ENCODE measurements around the gene SEC11A. TPM values are rescaled to one million over a fixed set of nuclear protein-coding genes. Genes with fewer than 3 reads are reported as not detected.
"Not testable (repeated sequence)": the region's sequence is repeated elsewhere in the genome, so short reads cannot be mapped to it uniquely, and the experiment has no call there.

SEC11A gene
- total RNA-seq, 1 donor from 2014 or later: 589 TPM

DNA sequence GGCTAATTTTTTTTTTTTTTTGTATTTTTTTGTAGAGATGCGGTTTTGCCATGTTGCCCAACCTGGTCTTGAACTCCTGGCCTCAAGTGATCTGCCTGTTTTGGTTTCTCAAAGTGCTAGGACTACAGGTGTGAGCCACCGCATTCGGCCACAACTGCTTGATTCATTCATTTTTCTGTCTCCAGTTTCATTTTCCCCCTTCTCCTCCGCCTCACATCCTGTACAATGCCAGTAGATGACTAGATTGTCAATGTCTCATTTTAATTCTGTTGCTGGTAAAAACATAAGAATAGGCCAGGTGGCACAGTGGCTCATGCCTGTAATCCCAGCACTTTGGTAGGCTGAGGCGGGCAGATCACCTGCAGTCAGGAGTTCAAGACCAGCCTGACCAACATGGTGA, 20.4 kb upstream of the SEC11A start:
- Histone ChIP-seq H3K4me1 (peaks cover 18% of the 10 kb centered on the region), H3K4me3 (no peak overlapping the region), H2AFZ (replicated peaks) (no peak overlapping the region), H3K27me3 (no peaks in the 10 kb centered on the region), H4K20me1 (ENCODE audit: low read depth) (peaks cover 2% of the 10 kb centered on the region), H3F3A (ENCODE audit: low read depth) (peaks cover 15% of the 10 kb centered on the region), H3K9me3 (ENCODE audit: low read depth) (no peaks in the 10 kb centered on the region), H3K4me2 (no peak overlapping the region), H3K27ac (no peak overlapping the region), H3K79me2 (ENCODE audit: low read depth) (no peaks in the 10 kb centered on the region), H3K9ac (no peak overlapping the region), H3K36me3 (no peaks in the 10 kb centered on the region)
- no peak for DNase-seq (ENCODE audit: low spot score)
- TF ChIP-seq, protein P1, sequence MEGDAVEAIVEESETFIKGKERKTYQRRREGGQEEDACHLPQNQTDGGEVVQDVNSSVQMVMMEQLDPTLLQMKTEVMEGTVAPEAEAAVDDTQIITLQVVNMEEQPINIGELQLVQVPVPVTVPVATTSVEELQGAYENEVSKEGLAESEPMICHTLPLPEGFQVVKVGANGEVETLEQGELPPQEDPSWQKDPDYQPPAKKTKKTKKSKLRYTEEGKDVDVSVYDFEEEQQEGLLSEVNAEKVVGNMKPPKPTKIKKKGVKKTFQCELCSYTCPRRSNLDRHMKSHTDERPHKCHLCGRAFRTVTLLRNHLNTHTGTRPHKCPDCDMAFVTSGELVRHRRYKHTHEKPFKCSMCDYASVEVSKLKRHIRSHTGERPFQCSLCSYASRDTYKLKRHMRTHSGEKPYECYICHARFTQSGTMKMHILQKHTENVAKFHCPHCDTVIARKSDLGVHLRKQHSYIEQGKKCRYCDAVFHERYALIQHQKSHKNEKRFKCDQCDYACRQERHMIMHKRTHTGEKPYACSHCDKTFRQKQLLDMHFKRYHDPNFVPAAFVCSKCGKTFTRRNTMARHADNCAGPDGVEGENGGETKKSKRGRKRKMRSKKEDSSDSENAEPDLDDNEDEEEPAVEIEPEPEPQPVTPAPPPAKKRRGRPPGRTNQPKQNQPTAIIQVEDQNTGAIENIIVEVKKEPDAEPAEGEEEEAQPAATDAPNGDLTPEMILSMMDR (IDR thresholded peaks at IDR 0.05): no peak
- TF ChIP-seq EZH2phosphoT487 (IDR thresholded peaks at IDR 0.05): no peak
- TF ChIP-seq EZH2 (IDR thresholded peaks at IDR 0.05): no peak
- Mint-ChIP-seq H3K4me1 (peaks cover 14% of the 10 kb centered on the region), H3K36me3 (no peaks in the 10 kb centered on the region), H3K27me3 (ENCODE audit: insufficient read depth, low read depth) (peaks cover 4% of the 10 kb centered on the region), H3K27ac (peak overlapping the region; percentile 5), H3K9me3 (no peaks in the 10 kb centered on the region), H3K4me3 (no peak overlapping the region)

DNA sequence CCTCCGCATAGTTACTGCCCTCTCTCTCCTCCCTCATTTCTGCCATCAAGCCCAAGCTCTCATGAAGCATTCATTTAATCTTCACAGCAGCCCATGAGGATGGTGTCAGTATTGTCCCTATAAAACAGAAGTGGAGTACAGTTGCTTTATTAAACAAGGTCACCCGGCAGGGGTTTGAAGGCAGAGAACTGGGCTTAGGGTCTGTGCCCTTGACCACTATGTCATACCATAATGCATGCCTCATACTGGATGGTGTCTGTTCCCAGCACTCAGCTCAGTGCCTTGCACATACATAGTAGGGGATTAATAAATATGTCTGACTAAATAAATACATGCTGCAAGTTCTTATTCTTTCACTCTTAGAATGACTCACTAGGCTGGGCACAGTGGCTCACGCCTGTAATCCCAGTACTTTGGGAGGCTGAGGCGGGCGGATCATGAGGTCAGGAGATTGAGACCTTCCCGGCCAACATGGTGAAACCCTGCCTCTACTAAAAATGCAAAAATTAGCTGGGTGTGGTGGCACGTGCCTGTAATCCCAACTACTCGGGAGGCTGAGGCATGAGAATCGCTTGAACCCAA, 19.6 kb upstream of the SEC11A start:
- DNase-seq (ENCODE audit: low spot score); H3K27ac ChIP-seq; H3K9me3 ChIP-seq (ENCODE audit: low read depth); H3K27me3 Mint-ChIP-seq (ENCODE audit: insufficient read depth, low read depth); H3K9ac ChIP-seq; H3K4me3 ChIP-seq; H3K27ac Mint-ChIP-seq; H3K27me3 ChIP-seq; H4K20me1 ChIP-seq (ENCODE audit: low read depth); H3K9me3 Mint-ChIP-seq; H3K36me3 Mint-ChIP-seq; H3K36me3 ChIP-seq; H2AFZ ChIP-seq (replicated peaks); H3K79me2 ChIP-seq (ENCODE audit: low read depth): not testable (repeated sequence)
- Mint-ChIP-seq H3K4me3 (peak overlapping the region; percentile 12), H3K4me1 (peaks cover 14% of the 10 kb centered on the region)
- H3K4me2 ChIP-seq: peak overlapping the region; percentile 36
- peaks cover 18% of the 10 kb centered on the region for H3K4me1 ChIP-seq
- peaks cover 15% of the 10 kb centered on the region for H3F3A ChIP-seq (ENCODE audit: low read depth)

DNA sequence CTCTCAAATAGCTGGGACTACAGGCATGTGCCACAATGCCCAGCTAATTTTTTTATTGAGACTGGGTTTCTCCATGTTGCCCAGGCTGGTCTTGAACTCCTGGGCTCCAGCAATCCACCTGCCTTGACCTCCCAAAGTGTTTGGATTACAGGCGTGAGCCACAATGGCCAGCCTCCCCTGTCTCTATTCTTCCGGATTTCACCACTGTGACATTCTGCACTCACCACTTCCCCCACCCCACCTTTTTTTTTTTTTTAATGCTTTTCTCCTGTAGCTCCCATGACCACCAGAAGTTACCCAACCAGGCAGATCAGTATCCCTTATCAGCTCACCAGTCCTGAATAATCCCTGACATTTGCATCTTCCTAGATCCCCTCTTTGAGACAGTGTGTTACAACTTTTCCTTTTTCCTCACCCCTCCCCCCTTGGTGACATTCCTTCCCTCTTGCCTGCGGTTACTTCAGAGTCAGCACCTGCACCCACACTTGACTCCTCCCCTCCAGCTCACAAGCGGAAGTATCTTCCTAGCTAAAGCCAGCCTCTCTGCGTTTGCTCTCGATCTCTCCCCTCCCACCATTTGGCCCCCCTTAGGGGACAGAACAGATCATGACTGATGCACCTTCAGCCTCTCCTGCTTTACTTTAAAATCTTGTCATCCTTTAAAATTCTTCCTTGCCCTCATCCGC, 19.0 kb upstream of the SEC11A start:
- Histone ChIP-seq H3K4me1 (peaks cover 18% of the 10 kb centered on the region), H3F3A (ENCODE audit: low read depth) (peaks cover 15% of the 10 kb centered on the region), H3K36me3 (no peaks in the 10 kb centered on the region), H3K9me3 (ENCODE audit: low read depth) (no peaks in the 10 kb centered on the region), H3K27me3 (no peaks in the 10 kb centered on the region), H3K79me2 (ENCODE audit: low read depth) (no peaks in the 10 kb centered on the region), H3K4me2 (peak overlapping the region; percentile 36), H3K9ac (no peak overlapping the region), H3K4me3 (peak overlapping the region; percentile 18), H4K20me1 (ENCODE audit: low read depth) (peaks cover 2% of the 10 kb centered on the region), H3K27ac (no peak overlapping the region), H2AFZ (replicated peaks) (no peak overlapping the region)
- Mint-ChIP-seq H3K27ac (peak overlapping the region; percentile 42), H3K4me1 (peaks cover 14% of the 10 kb centered on the region), H3K36me3 (no peaks in the 10 kb centered on the region), H3K9me3 (no peaks in the 10 kb centered on the region), H3K27me3 (ENCODE audit: insufficient read depth, low read depth) (peaks cover 4% of the 10 kb centered on the region), H3K4me3 (peak overlapping the region; percentile 12)
- TF ChIP-seq, protein P1 (IDR thresholded peaks at IDR 0.05): no peak
- TF ChIP-seq EZH2phosphoT487 (IDR thresholded peaks at IDR 0.05): no peak
- no peak for TF ChIP-seq EZH2 (IDR thresholded peaks at IDR 0.05)
- peak; percentile 71 for DNase-seq (ENCODE audit: low spot score)

DNA sequence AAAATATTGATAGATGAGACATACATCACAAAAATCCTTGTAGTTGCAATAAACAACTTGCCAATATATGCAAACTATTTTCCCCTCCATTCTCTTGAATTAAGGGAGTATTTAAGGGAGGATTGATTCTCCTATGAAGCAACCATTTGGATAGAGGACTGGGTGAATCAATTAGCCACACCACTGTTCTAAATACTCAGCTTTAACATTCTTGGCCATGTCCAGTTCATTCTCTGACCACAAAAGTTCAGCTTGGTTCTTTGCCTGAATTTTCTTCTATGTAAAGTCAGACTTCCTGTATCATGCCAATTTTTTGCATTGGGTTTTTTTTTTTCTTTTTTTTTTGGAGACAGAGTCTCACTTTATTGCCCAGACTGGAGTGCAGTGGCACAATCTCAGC, 15.8 kb upstream of the SEC11A start:
- no peak overlapping the region for H3K4me3 ChIP-seq
- Mint-ChIP-seq H3K4me3 (no peak overlapping the region), H3K4me1 (peaks cover 14% of the 10 kb centered on the region), H3K9me3 (no peaks in the 10 kb centered on the region), H3K27me3 (ENCODE audit: insufficient read depth, low read depth) (peaks cover 4% of the 10 kb centered on the region), H3K27ac (no peak overlapping the region), H3K36me3 (no peaks in the 10 kb centered on the region)
- peaks cover 15% of the 10 kb centered on the region for H3F3A ChIP-seq (ENCODE audit: low read depth)
- H3K9me3 ChIP-seq (ENCODE audit: low read depth): no peaks in the 10 kb centered on the region
- no peaks in the 10 kb centered on the region for H3K79me2 ChIP-seq (ENCODE audit: low read depth)
- peaks cover 18% of the 10 kb centered on the region for H3K4me1 ChIP-seq
- no peak overlapping the region for H2AFZ ChIP-seq (replicated peaks)
- H3K27me3 ChIP-seq: no peaks in the 10 kb centered on the region
- H3K27ac ChIP-seq: no peak overlapping the region
- DNase-seq (ENCODE audit: low spot score): no peak
- H3K36me3 ChIP-seq: no peaks in the 10 kb centered on the region
- no peak overlapping the region for H3K4me2 ChIP-seq
- peaks cover 2% of the 10 kb centered on the region for H4K20me1 ChIP-seq (ENCODE audit: low read depth)
- no peak overlapping the region for H3K9ac ChIP-seq
- no peak for TF ChIP-seq EZH2 (IDR thresholded peaks at IDR 0.05)
- TF ChIP-seq, protein P1 (IDR thresholded peaks at IDR 0.05): no peak
- no peak for TF ChIP-seq EZH2phosphoT487 (IDR thresholded peaks at IDR 0.05)

Data from neural progenitor cell (in vitro differentiated cells).